Activated naive CD8-positive, alpha-beta T cell treated with anti-CD3 and anti-CD28 coated beads, Interleukin-2, amount 10 ng/mL, durations not matched to agents 7 days and 5 days (primary cell): Measurements from ENCODE around the gene DDTL. TPM values are rescaled to one million over a fixed set of nuclear protein-coding genes. Genes with fewer than 3 reads are reported as not detected.

Experiments used
- ATAC-seq: fragments of 150-1000 bp; cut with Tn5 transposase; one replicate; pipeline ENCODE4 v1.10.0; 2021; ENCODE audit warnings: low read depth, moderate library complexity
- POLR2A ChIA-PET: fragments of 350-600 bp; sonication (Branson Sonifier 250); formaldehyde crosslinking; loops from one replicate; lab custom pipeline; 2021; ENCODE audit warnings: antibody characterized with exemption; lab: Charles Lee
- DNase-seq: peaks from one replicate; pipeline ENCODE4 v3.0.0; 2021
- H3K27ac Mint-ChIP-seq: one replicate; pipeline ENCODE4 v1.8.0; 2022; ENCODE audit warnings: mild to moderate bottlenecking, mixed read lengths
- H3K27me3 Mint-ChIP-seq: one replicate; pipeline ENCODE4 v1.8.0; 2022; ENCODE audit warnings: mild to moderate bottlenecking, moderate library complexity, mixed read lengths
- H3K36me3 Mint-ChIP-seq: one replicate; pipeline ENCODE4 v1.8.0; 2021; ENCODE audit warnings: mild to moderate bottlenecking, mixed read lengths
- H3K4me1 Mint-ChIP-seq: one replicate; pipeline ENCODE4 v1.8.0; 2021; ENCODE audit warnings: mixed read lengths
- H3K4me3 Mint-ChIP-seq: one replicate; pipeline ENCODE4 v1.8.0; 2022; ENCODE audit warnings: mild to moderate bottlenecking, moderate library complexity, mixed read lengths
- H3K9me3 Mint-ChIP-seq: one replicate; pipeline ENCODE4 v1.8.0; 2021; ENCODE audit warnings: mixed read lengths
- total RNA-seq, 2 experiments: library from RNA; stranded (reverse); gene quantifications; one replicate each; pipeline ENCODE4 v1.2.3, GENCODE V29; 2021

DDTL gene
- total RNA-seq, 2 experiments from 2014 or later: not detected

DNA sequence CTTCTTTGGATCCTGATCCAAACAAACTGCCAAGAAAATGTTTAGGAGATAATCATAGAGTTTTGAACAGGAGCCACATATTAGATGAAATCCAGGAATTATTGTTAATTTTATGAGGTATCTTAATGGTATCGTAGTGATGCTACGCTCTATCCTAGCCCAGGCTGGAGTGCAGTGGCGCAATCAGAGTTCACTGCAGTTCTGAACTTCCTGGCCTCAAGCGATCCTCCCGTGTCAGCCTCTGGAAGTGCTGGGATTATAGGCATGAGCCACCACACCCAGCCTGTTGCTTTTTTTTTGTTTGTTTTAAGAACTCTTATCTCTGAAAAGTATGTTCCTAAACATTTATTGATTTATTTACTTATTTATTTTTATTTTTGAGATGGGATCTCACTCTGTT, 36.2 kb downstream of the DDTL start:
- Mint-ChIP-seq H3K4me3 (no peak overlapping the region), H3K4me1 (peaks cover 4% of the 10 kb centered on the region), H3K27me3 (peaks cover under 1% of the 10 kb centered on the region), H3K9me3 (no peaks in the 10 kb centered on the region), H3K27ac (no peak overlapping the region), H3K36me3 (no peaks in the 10 kb centered on the region)
- POLR2A ChIA-PET: no interaction called here
- ATAC-seq: no peak
- DNase-seq: no peak

- POLR2A ChIA-PET: no interaction called here
- Mint-ChIP-seq H3K27ac (no peak overlapping the region), H3K27me3 (no peaks in the 10 kb centered on the region), H3K9me3 (no peaks in the 10 kb centered on the region), H3K4me1 (peaks cover 4% of the 10 kb centered on the region), H3K4me3 (no peak overlapping the region), H3K36me3 (no peaks in the 10 kb centered on the region)
- DNase-seq (no peak), ATAC-seq (no peak)
Measured at GRCh38 chr22:24003887-24004286, 37.2 kb downstream of the DDTL start.

GRCh38 chr22:24005201-24005600, 38.5 kb downstream of the DDTL start, which contains the start of gene GSTT4:
Gene GSTT4 (minus strand): TSS chr22:24005453. CDS start chr22:24005356, 97 bp downstream.
- H3K27me3 Mint-ChIP-seq: no peaks in the 10 kb centered on the region
- H3K36me3 Mint-ChIP-seq: peaks cover 2% of the 10 kb centered on the region
- peaks cover 9% of the 10 kb centered on the region for H3K4me1 Mint-ChIP-seq
- POLR2A ChIA-PET: no interaction called here
- DNase-seq (no peak), ATAC-seq (no peak)
- H3K4me3 Mint-ChIP-seq: no peak within 1 kb of the TSS
- no peak within 1 kb of the TSS for H3K27ac Mint-ChIP-seq
- H3K9me3 Mint-ChIP-seq: peaks cover 3% of the 10 kb centered on the region

GRCh38 chr22:24006207-24006913, 39.7 kb downstream of the DDTL start:
- Mint-ChIP-seq H3K9me3 (peaks cover 3% of the 10 kb centered on the region), H3K27me3 (no peaks in the 10 kb centered on the region), H3K27ac (no peak overlapping the region), H3K36me3 (peaks cover 2% of the 10 kb centered on the region), H3K4me1 (peaks cover 15% of the 10 kb centered on the region), H3K4me3 (no peak overlapping the region)
- POLR2A ChIA-PET: no interaction called here
- ATAC-seq: no peak
- no peak for DNase-seq

GRCh38 chr22:24006914-24007214, 40.2 kb downstream of the DDTL start:
- ATAC-seq: no peak
- Mint-ChIP-seq H3K27ac (no peak overlapping the region), H3K4me3 (no peak overlapping the region), H3K4me1 (peaks cover 15% of the 10 kb centered on the region), H3K27me3 (no peaks in the 10 kb centered on the region), H3K36me3 (peaks cover 2% of the 10 kb centered on the region), H3K9me3 (peaks cover 3% of the 10 kb centered on the region)
- DNase-seq: no peak
- POLR2A ChIA-PET: no interaction called here

DNA sequence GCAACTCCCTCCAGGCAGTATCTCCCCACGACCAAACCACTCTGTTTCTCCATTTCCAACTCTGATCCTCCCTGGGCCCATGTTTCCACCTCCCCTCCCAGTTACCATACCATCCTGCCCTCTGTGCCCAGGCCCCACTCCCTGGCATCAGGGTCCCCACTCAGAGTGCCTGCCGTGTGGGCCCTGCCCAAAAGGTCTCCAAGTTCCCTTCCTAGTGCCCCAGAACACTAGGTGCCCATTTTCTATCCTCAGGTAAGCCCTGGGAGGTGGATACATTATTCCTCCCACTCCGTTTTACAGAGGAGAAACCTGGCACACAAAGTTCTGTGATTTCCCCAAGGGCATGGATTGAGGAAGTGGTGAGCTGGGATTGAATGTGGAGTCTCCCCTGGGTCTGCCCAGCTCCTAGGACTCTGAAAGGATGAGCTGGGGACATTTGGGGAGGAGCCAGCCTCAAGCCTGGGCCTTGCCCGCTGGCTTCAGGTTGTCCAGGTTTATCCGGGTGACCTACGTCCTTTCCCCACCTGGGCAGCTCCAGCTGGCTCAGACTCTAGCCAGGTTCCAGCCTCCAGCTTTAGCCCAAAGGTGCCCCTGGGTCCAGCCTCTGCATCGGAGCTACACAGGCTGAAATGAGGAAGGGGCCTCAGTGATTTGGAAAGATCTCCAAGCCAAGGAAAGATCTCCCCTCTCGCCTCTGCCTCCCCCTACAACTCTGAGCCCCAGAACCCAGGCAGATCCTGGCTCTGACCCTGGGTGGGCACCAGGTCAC, 40.7 kb downstream of the DDTL start:
- Mint-ChIP-seq H3K4me3 (no peak overlapping the region), H3K4me1 (peaks cover 18% of the 10 kb centered on the region), H3K27me3 (no peaks in the 10 kb centered on the region), H3K36me3 (peaks cover 2% of the 10 kb centered on the region), H3K27ac (peak overlapping the region; percentile 3), H3K9me3 (peaks cover 3% of the 10 kb centered on the region)
- ATAC-seq (no peak), DNase-seq (no peak)
- POLR2A ChIA-PET: interaction anchor here (5.7 kb wide), 1 partner anchor 149 kb away, joined by 36 read pairs; no protein-coding TSS in a partner anchor

DNA sequence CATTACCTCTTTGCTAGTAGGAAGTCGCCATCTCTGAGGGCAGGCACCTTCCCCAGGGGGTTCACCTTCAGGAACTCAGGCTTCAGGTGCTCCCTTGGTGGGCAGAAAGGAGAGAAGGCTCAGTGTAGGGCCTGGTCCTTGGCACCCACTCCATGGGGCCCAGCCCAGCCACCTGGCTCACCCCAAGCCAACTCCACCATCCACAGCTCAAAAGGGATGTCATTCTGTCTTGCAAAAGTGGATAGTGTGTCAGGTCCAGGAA, 41.3 kb downstream of the DDTL start:
- DNase-seq (no peak), ATAC-seq (no peak)
- H3K4me3 Mint-ChIP-seq: no peak overlapping the region
- H3K36me3 Mint-ChIP-seq: peaks cover 2% of the 10 kb centered on the region
- peaks cover 19% of the 10 kb centered on the region for H3K4me1 Mint-ChIP-seq
- peaks cover 3% of the 10 kb centered on the region for H3K9me3 Mint-ChIP-seq
- POLR2A ChIA-PET: interaction anchor here (5.7 kb wide), 1 partner anchor 149 kb away, joined by 36 read pairs; no protein-coding TSS in a partner anchor
- no peaks in the 10 kb centered on the region for H3K27me3 Mint-ChIP-seq
- H3K27ac Mint-ChIP-seq: no peak overlapping the region

DNA sequence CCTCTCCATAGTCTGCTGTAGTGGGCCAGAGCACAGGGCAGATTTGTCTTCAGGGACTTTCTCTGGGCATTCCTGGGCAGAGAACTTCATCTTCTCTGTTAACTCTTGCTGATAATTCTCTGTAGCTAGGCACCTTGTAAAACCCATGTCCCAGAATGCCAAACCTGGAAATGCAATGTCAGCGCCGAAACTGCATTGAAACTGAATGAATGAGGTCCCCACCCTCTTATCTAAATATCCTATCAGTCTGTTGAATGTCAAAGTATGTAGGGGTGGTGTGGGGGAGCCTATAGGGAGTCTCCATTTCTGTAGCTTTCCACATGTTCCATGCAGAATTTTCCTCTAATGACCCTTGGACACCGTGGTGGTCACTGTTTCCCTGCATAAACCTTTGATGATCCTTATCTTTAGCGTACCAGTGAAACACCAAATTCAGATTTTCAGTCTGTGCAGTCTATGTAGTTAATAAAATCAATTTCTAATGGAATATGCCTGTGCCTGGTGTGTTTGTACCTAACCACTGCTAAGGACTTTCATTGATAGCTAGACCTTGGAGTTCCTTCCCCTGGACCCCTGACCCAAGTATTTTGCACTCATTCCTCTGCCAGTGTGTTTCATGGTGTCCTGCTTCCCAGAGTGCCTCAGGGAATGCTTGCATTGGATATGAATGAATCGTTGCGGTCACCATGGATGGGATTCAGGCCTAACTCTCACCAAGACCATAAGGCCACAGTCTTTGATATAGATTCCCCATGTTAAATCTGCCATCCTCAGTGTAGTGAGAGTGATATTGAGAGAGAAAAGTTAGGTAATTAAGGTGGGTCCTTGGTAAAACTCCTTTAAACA, 41.9 kb downstream of the DDTL start:
- Mint-ChIP-seq H3K27ac (no peak overlapping the region), H3K36me3 (peaks cover 3% of the 10 kb centered on the region), H3K4me1 (peaks cover 22% of the 10 kb centered on the region), H3K4me3 (no peak overlapping the region), H3K9me3 (peaks cover 3% of the 10 kb centered on the region), H3K27me3 (no peaks in the 10 kb centered on the region)
- POLR2A ChIA-PET: interaction anchor here (5.7 kb wide), 1 partner anchor 148 kb away, joined by 36 read pairs; no protein-coding TSS in a partner anchor
- DNase-seq (no peak), ATAC-seq (no peak)

DNA sequence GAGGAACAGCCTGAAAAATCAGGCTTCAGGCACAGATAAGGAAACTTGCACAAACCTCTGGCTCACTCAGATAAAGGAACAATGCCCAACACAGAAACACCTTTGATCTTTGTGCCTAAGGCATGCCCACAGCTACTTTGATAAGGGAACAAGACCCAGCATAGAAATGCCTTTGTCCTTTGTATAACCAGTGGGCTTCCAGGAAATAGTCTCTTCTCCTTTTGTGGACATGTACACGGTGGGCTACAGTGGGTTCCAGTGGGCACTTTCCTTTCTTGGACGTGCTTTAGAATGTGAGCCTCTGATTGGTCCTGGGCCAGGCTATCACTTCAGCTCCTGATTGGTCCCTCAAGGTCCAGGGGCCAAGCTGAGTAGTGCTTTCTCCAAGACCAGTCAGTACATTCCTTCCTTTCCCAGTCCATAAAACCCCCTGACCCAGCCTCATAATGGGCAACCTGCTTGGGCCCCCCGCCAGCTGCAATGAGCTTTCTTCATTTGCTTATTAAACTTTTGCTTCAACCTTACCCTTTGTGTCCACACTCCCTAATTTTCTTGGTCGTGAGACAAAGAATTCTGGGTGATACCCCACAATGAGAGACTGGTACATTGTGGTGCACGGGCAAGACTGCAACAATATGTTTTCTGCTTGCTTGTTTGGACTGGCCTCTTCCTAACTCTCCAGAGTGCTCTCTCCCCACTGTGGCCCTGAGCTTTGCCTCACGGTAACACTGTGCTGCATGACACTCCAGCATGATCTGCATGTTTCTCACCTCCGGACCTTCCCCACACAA, 42.7 kb downstream of the DDTL start:
- Mint-ChIP-seq H3K4me3 (no peak overlapping the region), H3K27ac (peak overlapping the region; percentile 66), H3K4me1 (peaks cover 26% of the 10 kb centered on the region), H3K36me3 (peaks cover 6% of the 10 kb centered on the region), H3K9me3 (peaks cover 3% of the 10 kb centered on the region), H3K27me3 (no peaks in the 10 kb centered on the region)
- no peak for ATAC-seq
- DNase-seq: no peak
- POLR2A ChIA-PET: interaction anchor here (5.7 kb wide), 1 partner anchor 147 kb away, joined by 36 read pairs; no protein-coding TSS in a partner anchor

GRCh38 chr22:24010018-24010391, 43.3 kb downstream of the DDTL start:
- Mint-ChIP-seq H3K27me3 (no peaks in the 10 kb centered on the region), H3K4me1 (peaks cover 30% of the 10 kb centered on the region), H3K4me3 (peak overlapping the region; percentile 43), H3K27ac (peak overlapping the region; percentile 66), H3K9me3 (peaks cover 3% of the 10 kb centered on the region), H3K36me3 (peaks cover 9% of the 10 kb centered on the region)
- no peak for DNase-seq
- no peak for ATAC-seq
- POLR2A ChIA-PET: interaction anchor here (1.4 to 5.7 kb wide), 3 partner anchors 8 to 147 kb away, joined by 4 to 36 read pairs (median 4); no protein-coding TSS in a partner anchor

DNA sequence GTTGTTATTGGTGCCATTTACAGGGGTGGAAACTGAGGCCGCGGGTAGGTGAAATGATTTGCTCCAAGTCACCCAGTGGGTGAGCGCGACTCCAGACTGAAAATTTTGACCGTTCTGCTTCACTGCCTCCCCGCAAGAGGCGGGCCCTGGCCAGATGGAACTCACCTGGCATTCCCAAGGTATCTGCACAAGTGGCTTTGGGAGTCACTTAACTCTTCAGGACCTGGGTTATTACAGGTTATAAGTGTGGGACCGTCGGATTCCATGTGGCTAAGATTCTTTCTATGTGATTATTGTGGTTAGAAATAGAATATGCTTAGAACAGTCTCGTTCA, 45.0 kb downstream of the DDTL start:
- DNase-seq: no peak
- peaks cover 3% of the 10 kb centered on the region for H3K9me3 Mint-ChIP-seq
- peak overlapping the region; percentile 94 for H3K27ac Mint-ChIP-seq
- H3K36me3 Mint-ChIP-seq: peaks cover 17% of the 10 kb centered on the region
- no peak for ATAC-seq
- H3K4me1 Mint-ChIP-seq: peaks cover 31% of the 10 kb centered on the region
- H3K4me3 Mint-ChIP-seq: peak overlapping the region; percentile 98
- no peaks in the 10 kb centered on the region for H3K27me3 Mint-ChIP-seq
- POLR2A ChIA-PET: interaction anchor here (0.9 to 5.7 kb wide), 5 partner anchors 24 to 413 kb away, joined by 3 to 36 read pairs (median 4); partner anchors contain the start of gene MIF

DNA sequence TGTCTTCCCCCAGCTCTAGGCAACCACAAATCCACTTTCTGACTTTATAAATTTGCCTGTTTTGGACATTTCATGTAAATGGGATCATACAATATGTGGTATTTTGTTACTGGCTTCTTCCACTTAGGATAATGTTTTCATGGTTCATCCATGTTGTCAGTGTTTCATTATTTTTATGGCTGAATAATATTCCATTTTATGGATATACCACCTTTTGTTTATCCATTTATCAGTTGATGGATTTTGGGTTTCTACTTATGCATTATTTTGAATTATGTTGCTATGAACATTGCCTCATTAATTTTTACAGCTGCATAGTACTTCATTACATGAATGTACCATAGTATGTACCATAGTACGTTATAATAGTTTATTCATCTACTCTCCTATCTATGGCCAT, 49.5 kb downstream of the DDTL start:
- peaks cover 25% of the 10 kb centered on the region for H3K36me3 Mint-ChIP-seq
- no peaks in the 10 kb centered on the region for H3K9me3 Mint-ChIP-seq
- H3K27ac Mint-ChIP-seq: no peak overlapping the region
- H3K27me3 Mint-ChIP-seq: no peaks in the 10 kb centered on the region
- POLR2A ChIA-PET: interaction anchor here (0.7 kb wide), 2 partner anchors 51 to 88 kb away, joined by 3 to 7 read pairs; no protein-coding TSS in a partner anchor
- no peak for DNase-seq
- peaks cover 28% of the 10 kb centered on the region for H3K4me1 Mint-ChIP-seq
- ATAC-seq: no peak
- H3K4me3 Mint-ChIP-seq: no peak overlapping the region
